Tibial artery (tissue), 4 donors: Measurements from ENCODE around the gene TP53.
A peak's percentile ranks its signal among the peaks of the same experiment; 100 is the strongest.

ENCODE experiments used
- DNase-seq, 2 donors: peaks; one replicate each; pipeline ENCODE4 v3.0.0-alpha.2; 2019
- H3K27ac ChIP-seq, 2 donors: fragments of 200-600 bp; sonication (generic) in 1 of 2; 1 replicate in 1 of 2; 2 replicates in 1 of 2; pipeline ENCODE4 v1.5.1; 2018 to 2019; ENCODE audit warnings: mild to moderate bottlenecking in 1 of 2
- H3K27me3 ChIP-seq, 2 donors: fragments of 200-600 bp; sonication (generic) in 1 of 2; one replicate each; pipeline versions ENCODE4 v1.5.1 to v1.6.0; 2016 to 2019
- H3K36me3 ChIP-seq, 3 donors: fragments of 200-600 bp; sonication (generic) in 2 of 3; one replicate each; pipeline ENCODE4 v1.5.1; 2016 to 2019; ENCODE audit warnings: mild to moderate bottlenecking in 2 of 3
- H3K4me1 ChIP-seq, 4 donors: fragments of 200-600 bp; sonication (generic) in 2 of 4; 1 replicate in 3 of 4; 2 replicates in 1 of 4; pipeline ENCODE4 v1.5.1; 2016 to 2019
- H3K4me3 ChIP-seq, 2 donors: fragments of 200-600 bp; sonication (generic) in 1 of 2; 1 replicate in 1 of 2; 2 replicates in 1 of 2; pipeline ENCODE4 v1.5.1; 2018 to 2019; ENCODE audit warnings: mild to moderate bottlenecking in 2 of 2
- H3K9me3 ChIP-seq, 3 donors: fragments of 200-600 bp; sonication (generic) in 1 of 3; one replicate each; pipeline ENCODE4 v1.5.1; 2016 to 2019
- CTCF ChIP-seq, 2 experiments: fragments of 200-600 bp in 1 of 2; fragments of 450-650 bp in 1 of 2; IDR thresholded peaks; one replicate each; pipeline ENCODE4 v1.5.1; 2017 to 2019; ENCODE audit warnings: antibody characterized with exemption in 2 of 2, mild to moderate bottlenecking in 1 of 2, moderate library complexity in 1 of 2
- intact Hi-C: fragments of 100-400 bp; cut with DNase I; formaldehyde crosslinking; loops from one replicate; pipeline ENCODE4 v1.15.0; 2023; ENCODE audit warnings: low total_unique reads

The TP53 gene

GRCh38 chr17:7636163-7636562 lies 51.1 kb downstream of the TP53 start:
- no peak overlapping the region for H3K27ac ChIP-seq
- intact Hi-C loops, result no loop called here
- no peak for DNase-seq
- H3K9me3 ChIP-seq, result no peaks in the 10 kb centered on the region
- H3K4me1 ChIP-seq, result no peaks in the 10 kb centered on the region
- peaks cover 0 to 3% of the 10 kb centered on the region in 2 donors for H3K27me3 ChIP-seq
- no peak for TF ChIP-seq CTCF (IDR thresholded peaks at IDR 0.05)
- no peaks in the 10 kb centered on the region for H3K36me3 ChIP-seq
- no peak overlapping the region for H3K4me3 ChIP-seq

GRCh38 chr17:7634384-7634783 lies 52.9 kb downstream of the TP53 start:
- peaks cover 0 to 3% of the 10 kb centered on the region in 2 donors for H3K27me3 ChIP-seq
- H3K4me1 ChIP-seq, result no peaks in the 10 kb centered on the region
- no peak overlapping the region for H3K27ac ChIP-seq
- intact Hi-C loops, result no loop called here
- no peak overlapping the region for H3K4me3 ChIP-seq
- TF ChIP-seq CTCF (IDR thresholded peaks at IDR 0.05), result peak in 1 of 2 experiments; percentile 5
- no peak for DNase-seq
- H3K9me3 ChIP-seq, result no peaks in the 10 kb centered on the region
- no peaks in the 10 kb centered on the region for H3K36me3 ChIP-seq

- Histone ChIP-seq H3K27me3 (peaks cover 0 to 3% of the 10 kb centered on the region in 2 donors), H3K9me3 (no peaks in the 10 kb centered on the region), H3K4me3 (no peak overlapping the region), H3K36me3 (no peaks in the 10 kb centered on the region), H3K4me1 (peaks cover 0 to 1% (median 0%) of the 10 kb centered on the region in 4 donors), H3K27ac (no peak overlapping the region)
- DNase-seq, result no peak
- intact Hi-C loops, result no loop called here
- no peak for TF ChIP-seq CTCF (IDR thresholded peaks at IDR 0.05)
Observed at GRCh38 chr17:7633093-7633492, 54.2 kb downstream of the TP53 start.

GRCh38 chr17:7632492-7632894 lies 54.8 kb downstream of the TP53 start:
- TF ChIP-seq CTCF (IDR thresholded peaks at IDR 0.05), result peak; percentile 16 to 21
- H3K9me3 ChIP-seq, result no peaks in the 10 kb centered on the region
- no peak for DNase-seq
- H3K4me3 ChIP-seq, result no peak overlapping the region
- H3K27me3 ChIP-seq, result peaks cover 0 to 3% of the 10 kb centered on the region in 2 donors
- H3K4me1 ChIP-seq, result peaks cover 0 to 7% (median 2%) of the 10 kb centered on the region in 4 donors
- no peaks in the 10 kb centered on the region for H3K36me3 ChIP-seq
- intact Hi-C loops, result no loop called here
- no peak overlapping the region for H3K27ac ChIP-seq

GRCh38 chr17:7631398-7632380 lies 55.6 kb downstream of the TP53 start:
- no peak overlapping the region for H3K27ac ChIP-seq
- no peak for DNase-seq
- H3K36me3 ChIP-seq, result no peaks in the 10 kb centered on the region
- TF ChIP-seq CTCF (IDR thresholded peaks at IDR 0.05), result no peak
- H3K4me3 ChIP-seq, result no peak overlapping the region
- intact Hi-C loops, result no loop called here
- H3K9me3 ChIP-seq, result no peaks in the 10 kb centered on the region
- peaks cover 0 to 3% of the 10 kb centered on the region in 2 donors for H3K27me3 ChIP-seq
- peaks cover 0 to 12% (median 6%) of the 10 kb centered on the region in 4 donors for H3K4me1 ChIP-seq
